WTC11 (cell line): ENCODE measurements around the gene EXPH5.

Experiments used
- AFF4 ChIP-seq: sonication (generic); formaldehyde crosslinking; IDR thresholded peaks from 2 replicates; pipeline ENCODE4 v1.8.1; 2023; ENCODE audit warnings: mild to moderate bottlenecking, missing genetic modification reagents, borderline replicate concordance
- ETV6 ChIP-seq: sonication (generic); formaldehyde crosslinking; IDR thresholded peaks from 2 replicates; pipeline ENCODE4 v1.8.1; 2022; ENCODE audit warnings: mild to moderate bottlenecking, missing genetic modification reagents
- NFYB ChIP-seq: sonication (generic); formaldehyde crosslinking; conservative IDR thresholded peaks from 2 replicates; pipeline ENCODE4 v1.8.0; 2022; ENCODE audit warnings: low read depth, missing genetic modification reagents
- NR2C2 ChIP-seq: sonication (generic); formaldehyde crosslinking; IDR thresholded peaks from 2 replicates; pipeline ENCODE4 v1.8.0; 2022; ENCODE audit warnings: mild to moderate bottlenecking, missing genetic modification reagents
- TCF7 ChIP-seq: sonication (generic); formaldehyde crosslinking; IDR thresholded peaks from 2 replicates; pipeline ENCODE4 v1.8.0; 2022; ENCODE audit warnings: mild to moderate bottlenecking, low read depth, missing genetic modification reagents, moderate library complexity
- ZNF232 ChIP-seq: sonication (generic); formaldehyde crosslinking; IDR thresholded peaks from 2 replicates; pipeline ENCODE4 v1.8.0; 2022; ENCODE audit warnings: mild to moderate bottlenecking, missing genetic modification reagents
- TF ChIP-seq, protein P1 (sequence below): fragments of 200-600 bp; IDR thresholded peaks from 2 replicates; pipeline ENCODE4 v1.8.0; 2022; ENCODE audit warnings: antibody characterized with exemption

DNA sequence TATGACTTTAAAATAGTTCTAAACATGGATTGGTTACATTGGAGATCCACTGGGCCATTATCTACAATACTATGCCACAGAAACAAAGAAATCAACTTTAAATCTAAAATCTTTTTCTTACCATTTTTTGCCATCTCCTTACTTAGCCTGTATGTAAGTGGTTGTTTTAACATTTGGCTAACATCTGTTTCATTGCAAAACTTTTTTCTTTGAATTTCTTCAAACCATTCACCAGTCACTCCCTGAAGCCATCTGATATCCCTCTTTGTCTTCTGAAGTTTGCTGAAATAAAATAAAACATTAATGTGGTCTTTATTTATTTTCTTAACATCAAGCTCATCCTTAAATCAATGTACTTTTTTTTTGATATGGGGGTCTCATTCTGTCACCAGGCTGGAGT lies 52.0 kb downstream of the EXPH5 start:
- TF ChIP-seq, protein P1, sequence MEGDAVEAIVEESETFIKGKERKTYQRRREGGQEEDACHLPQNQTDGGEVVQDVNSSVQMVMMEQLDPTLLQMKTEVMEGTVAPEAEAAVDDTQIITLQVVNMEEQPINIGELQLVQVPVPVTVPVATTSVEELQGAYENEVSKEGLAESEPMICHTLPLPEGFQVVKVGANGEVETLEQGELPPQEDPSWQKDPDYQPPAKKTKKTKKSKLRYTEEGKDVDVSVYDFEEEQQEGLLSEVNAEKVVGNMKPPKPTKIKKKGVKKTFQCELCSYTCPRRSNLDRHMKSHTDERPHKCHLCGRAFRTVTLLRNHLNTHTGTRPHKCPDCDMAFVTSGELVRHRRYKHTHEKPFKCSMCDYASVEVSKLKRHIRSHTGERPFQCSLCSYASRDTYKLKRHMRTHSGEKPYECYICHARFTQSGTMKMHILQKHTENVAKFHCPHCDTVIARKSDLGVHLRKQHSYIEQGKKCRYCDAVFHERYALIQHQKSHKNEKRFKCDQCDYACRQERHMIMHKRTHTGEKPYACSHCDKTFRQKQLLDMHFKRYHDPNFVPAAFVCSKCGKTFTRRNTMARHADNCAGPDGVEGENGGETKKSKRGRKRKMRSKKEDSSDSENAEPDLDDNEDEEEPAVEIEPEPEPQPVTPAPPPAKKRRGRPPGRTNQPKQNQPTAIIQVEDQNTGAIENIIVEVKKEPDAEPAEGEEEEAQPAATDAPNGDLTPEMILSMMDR, result no peak
- TF ChIP-seq TCF7, result no peak
- TF ChIP-seq ETV6 (CRISPR knock-in tag), result no peak
- no peak for TF ChIP-seq NR2C2 (CRISPR knock-in tag)
- no peak for TF ChIP-seq NFYB
- no peak for TF ChIP-seq ZNF232 (CRISPR knock-in tag)
- TF ChIP-seq AFF4, result no peak
